Ovary (tissue), 9 donors: ENCODE measurements around the gene DRC7. TPM values are rescaled to one million over a fixed set of nuclear protein-coding genes. Genes with fewer than 3 reads are reported as not detected.

Experiments
- DNase-seq, 5 donors: peaks; one replicate each; pipeline ENCODE4 v3.0.0-alpha.2; 2019 to 2020
- H3K27ac ChIP-seq, 2 donors: fragments of 200-600 bp; one replicate each; pipeline versions ENCODE4 v1.5.1 to v1.8.0; 2019 to 2022
- H3K27me3 ChIP-seq: fragments of 200-600 bp; one replicate; pipeline ENCODE4 v1.8.0; 2022
- H3K36me3 ChIP-seq: fragments of 200-600 bp; sonication (generic); one replicate; pipeline ENCODE4 v1.5.1; 2019
- H3K4me1 ChIP-seq: one replicate; pipeline ENCODE4 v1.8.1; 2013; ENCODE audit warnings: mild to moderate bottlenecking, moderate library complexity; ENCODE audit not compliant: insufficient read depth
- H3K4me3 ChIP-seq: fragments of 200-600 bp; sonication (generic); one replicate; pipeline ENCODE4 v1.5.1; 2017
- H3K9me3 ChIP-seq, 2 donors: fragments of 200-600 bp in 1 of 2; sonication (generic) in 1 of 2; one replicate each; pipeline versions ENCODE4 v1.5.1 to v1.8.1; 2013 to 2019; ENCODE audit warnings: mild to moderate bottlenecking in 1 of 2, moderate library complexity in 1 of 2
- EP300 ChIP-seq: sonication (generic); formaldehyde crosslinking; IDR thresholded peaks from one replicate; pipeline ENCODE4 v1.6.1; 2017; ENCODE audit warnings: antibody characterized with exemption
- POLR2A ChIP-seq: fragments of 450-650 bp; IDR thresholded peaks from one replicate; pipeline ENCODE4 v1.6.1; 2017; ENCODE audit warnings: antibody characterized with exemption, mild to moderate bottlenecking, moderate library complexity
- WGBS, 3 donors: extraction: QIAGEN DNeasy Blood & Tissue Kit in 1 of 3; methylation state at CpG; one replicate each; pipeline versions ENCODE4 v1.1.5 to v1.1.7; 2013 to 2017; 5-methylcytosine and 5-hydroxymethylcytosine counted together
- intact Hi-C, 4 donors: fragments of 100-400 bp; cut with DNase I; formaldehyde crosslinking; loops; one replicate each; pipeline versions ENCODE4 v1.11.0 to v1.15.1; 2022 to 2023
- polyA plus RNA-seq, 2 donors: library from polyadenylated mRNA; stranded (reverse); fragments of 200-250 nt in 1 of 2; fragments of 350-450 nt in 1 of 2; fragmentation: Illumina TruSeq in 1 of 2; extraction: RNeasy Lipid Tissue Mini Kit (QIAGEN cat#74804) in 1 of 2; gene quantifications; one replicate each; pipeline ENCODE4 v1.2.3, GENCODE V29; 2013 to 2014
- total RNA-seq, 7 donors: library from RNA; depleted of rRNA in 2 of 7; stranded (reverse); fragments of >200 nt in 2 of 7; fragmentation: NEBNext Ultra II Directional in 3 of 7; extraction: Animal tissue kit (Norgen Biotek cat#: 25700) in 3 of 7; gene quantifications; one replicate each; pipeline versions ENCODE4 v1.1.0 to v1.2.4, GENCODE V29; 2016 to 2023
- TF ChIP-seq, protein P1 (sequence below), 3 donors: fragments of 450-650 bp in 2 of 3; fragments of 200-600 bp in 1 of 3; IDR thresholded peaks; one replicate each; pipeline versions ENCODE4 v1.5.1 to v1.8.0; 2016 to 2022; ENCODE audit warnings: antibody characterized with exemption in 3 of 3, mild to moderate bottlenecking in 1 of 3
- donor health status: DM: no; HTN: no; CAD: no; lungs with moderate emphysema.
- donor health status: DM: no; HTN: no; CAD: no.
- donor health status: Bipolar disorder and iron deficiency.
- donor health status: DM: yes; HTN: yes; CAD: no.
- donor health status: DM: no; HTN: no; CAD: no.
- donor health status: DM: yes; HTN: yes; CAD: no.

Gene DRC7
- total and polyA plus RNA-seq, 9 donors: 0.07 to 12.5 (median 0.67) TPM; not detected in 3

DNA sequence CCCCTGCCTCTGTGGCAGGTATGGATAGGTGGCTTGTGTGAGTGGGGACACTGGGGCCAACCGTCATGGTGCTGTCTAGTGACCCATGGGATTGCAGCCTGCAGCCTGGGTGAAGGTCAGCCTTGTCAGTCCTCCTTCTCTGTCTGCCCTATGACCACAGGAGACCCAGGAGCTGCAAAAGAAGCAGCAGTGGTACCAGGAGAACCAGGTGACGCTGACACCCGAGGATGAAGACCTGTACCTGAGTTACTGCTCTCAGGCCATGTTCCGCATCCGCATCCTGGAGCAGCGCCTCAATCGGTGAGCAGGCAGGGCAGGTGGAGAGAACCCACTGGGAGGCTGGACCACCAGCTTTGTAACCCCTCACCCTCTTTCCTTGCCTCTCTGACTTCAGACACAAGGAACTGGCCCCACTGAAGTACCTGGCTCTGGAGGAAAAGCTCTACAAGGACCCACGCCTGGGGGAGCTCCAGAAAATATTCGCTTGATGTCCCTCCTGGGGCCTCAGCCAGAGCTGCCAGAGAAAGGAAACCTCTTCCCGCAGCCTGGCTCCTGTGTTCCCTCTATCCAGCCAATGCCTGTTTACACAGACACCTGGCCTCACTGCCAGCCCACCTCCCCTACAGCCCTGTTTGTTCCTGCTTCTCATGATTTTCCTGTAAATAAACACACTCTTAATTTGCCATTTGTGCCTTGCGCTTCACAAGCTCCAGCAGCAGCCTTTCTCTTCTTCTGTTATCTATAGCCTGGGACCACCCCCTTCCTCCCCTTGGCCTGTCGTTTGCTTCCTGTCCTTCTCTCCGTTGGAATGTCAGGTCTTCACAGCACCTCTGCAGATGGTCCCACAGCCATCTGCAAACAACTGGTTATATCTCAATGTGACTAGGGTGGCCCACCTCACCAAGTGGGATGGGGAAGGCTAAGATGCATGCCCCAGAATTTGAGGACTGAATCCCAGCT, 36.4 kb downstream of the DRC7 start:
- no peak for DNase-seq
- intact Hi-C loops: loop anchor here in 1 of 4 donors (10.0 kb wide), 1 partner anchor 796 kb away; the partner anchor contains the start of gene HERPUD1
- Histone ChIP-seq H3K27me3 (no peaks in the 10 kb centered on the region), H3K27ac (no peak overlapping the region), H3K4me3 (no peak overlapping the region), H3K9me3 (no peaks in the 10 kb centered on the region), H3K36me3 (no peaks in the 10 kb centered on the region), H3K4me1 (no peaks in the 10 kb centered on the region)
- TF ChIP-seq POLR2A (no peak), EP300 (no peak)
- TF ChIP-seq, protein P1, sequence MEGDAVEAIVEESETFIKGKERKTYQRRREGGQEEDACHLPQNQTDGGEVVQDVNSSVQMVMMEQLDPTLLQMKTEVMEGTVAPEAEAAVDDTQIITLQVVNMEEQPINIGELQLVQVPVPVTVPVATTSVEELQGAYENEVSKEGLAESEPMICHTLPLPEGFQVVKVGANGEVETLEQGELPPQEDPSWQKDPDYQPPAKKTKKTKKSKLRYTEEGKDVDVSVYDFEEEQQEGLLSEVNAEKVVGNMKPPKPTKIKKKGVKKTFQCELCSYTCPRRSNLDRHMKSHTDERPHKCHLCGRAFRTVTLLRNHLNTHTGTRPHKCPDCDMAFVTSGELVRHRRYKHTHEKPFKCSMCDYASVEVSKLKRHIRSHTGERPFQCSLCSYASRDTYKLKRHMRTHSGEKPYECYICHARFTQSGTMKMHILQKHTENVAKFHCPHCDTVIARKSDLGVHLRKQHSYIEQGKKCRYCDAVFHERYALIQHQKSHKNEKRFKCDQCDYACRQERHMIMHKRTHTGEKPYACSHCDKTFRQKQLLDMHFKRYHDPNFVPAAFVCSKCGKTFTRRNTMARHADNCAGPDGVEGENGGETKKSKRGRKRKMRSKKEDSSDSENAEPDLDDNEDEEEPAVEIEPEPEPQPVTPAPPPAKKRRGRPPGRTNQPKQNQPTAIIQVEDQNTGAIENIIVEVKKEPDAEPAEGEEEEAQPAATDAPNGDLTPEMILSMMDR (IDR thresholded peaks at IDR 0.05): no peak
- 55 to 58% (median 55%) methylated on average over 13 of the region's 13 CpGs for WGBS, 3 donors

DNA sequence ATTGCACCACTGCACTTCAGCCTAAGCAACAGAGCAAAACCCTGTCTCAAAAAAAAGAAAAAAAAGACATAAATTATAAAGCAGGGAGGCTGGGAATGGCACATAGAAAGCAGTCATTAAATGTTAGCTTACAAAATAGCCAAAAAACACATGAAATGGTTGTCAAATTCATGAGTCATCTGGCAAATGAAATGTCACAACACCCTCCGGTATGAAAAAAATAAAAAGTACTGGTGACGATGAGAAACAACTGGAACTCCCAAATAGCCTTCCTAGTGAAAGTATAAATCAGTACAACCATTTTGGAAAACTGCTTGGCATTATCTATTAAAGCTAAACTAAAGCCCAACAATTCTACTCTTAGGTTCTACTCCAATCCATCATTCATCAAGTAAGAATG, 37.4 kb downstream of the DRC7 start:
- Histone ChIP-seq H3K27ac (no peak overlapping the region), H3K27me3 (no peaks in the 10 kb centered on the region), H3K4me3 (no peak overlapping the region), H3K4me1 (peaks cover 2% of the 10 kb centered on the region), H3K36me3 (no peaks in the 10 kb centered on the region), H3K9me3 (no peaks in the 10 kb centered on the region)
- intact Hi-C loops: loop anchor here in 1 of 4 donors (10.0 kb wide), 1 partner anchor 797 kb away; the partner anchor contains the start of gene HERPUD1
- 26 to 31% (median 28%) methylated on average over 2 of the region's 2 CpGs for WGBS, 3 donors
- TF ChIP-seq POLR2A (no peak), EP300 (no peak)
- TF ChIP-seq, protein P1 (IDR thresholded peaks at IDR 0.05): no peak
- DNase-seq: no peak

DNA sequence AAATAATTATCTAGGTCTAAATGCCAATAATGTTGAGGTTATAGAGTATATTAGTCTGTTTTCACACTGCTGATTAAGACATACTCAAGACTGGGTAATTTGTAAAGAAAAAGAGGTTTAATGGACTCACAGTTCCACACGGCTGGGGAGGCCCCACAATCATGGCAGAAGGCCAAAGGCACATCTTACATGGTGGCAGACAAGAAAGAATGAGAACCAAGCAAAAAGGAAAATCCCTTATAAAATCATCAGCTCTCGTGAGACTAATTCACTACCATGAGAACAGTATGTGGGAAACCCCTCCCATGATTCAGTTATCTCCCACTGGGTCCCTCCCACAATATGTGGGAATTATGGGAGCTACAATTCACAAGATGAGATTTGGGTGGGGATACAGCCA, 38.1 kb downstream of the DRC7 start:
- H3K9me3 ChIP-seq: no peaks in the 10 kb centered on the region
- no peaks in the 10 kb centered on the region for H3K27me3 ChIP-seq
- DNase-seq: no peak
- no peak overlapping the region for H3K4me3 ChIP-seq
- peaks cover 2% of the 10 kb centered on the region for H3K4me1 ChIP-seq
- intact Hi-C loops: loop anchor here in 1 of 4 donors (10.0 kb wide), 1 partner anchor 798 kb away; the partner anchor contains the start of gene HERPUD1
- TF ChIP-seq EP300 (no peak), POLR2A (no peak)
- TF ChIP-seq, protein P1 (IDR thresholded peaks at IDR 0.05): no peak
- H3K27ac ChIP-seq: no peak overlapping the region
- H3K36me3 ChIP-seq: no peaks in the 10 kb centered on the region
- WGBS, 3 donors: 53 to 74% (median 57%) methylated on average over 2 of the region's 2 CpGs

DNA sequence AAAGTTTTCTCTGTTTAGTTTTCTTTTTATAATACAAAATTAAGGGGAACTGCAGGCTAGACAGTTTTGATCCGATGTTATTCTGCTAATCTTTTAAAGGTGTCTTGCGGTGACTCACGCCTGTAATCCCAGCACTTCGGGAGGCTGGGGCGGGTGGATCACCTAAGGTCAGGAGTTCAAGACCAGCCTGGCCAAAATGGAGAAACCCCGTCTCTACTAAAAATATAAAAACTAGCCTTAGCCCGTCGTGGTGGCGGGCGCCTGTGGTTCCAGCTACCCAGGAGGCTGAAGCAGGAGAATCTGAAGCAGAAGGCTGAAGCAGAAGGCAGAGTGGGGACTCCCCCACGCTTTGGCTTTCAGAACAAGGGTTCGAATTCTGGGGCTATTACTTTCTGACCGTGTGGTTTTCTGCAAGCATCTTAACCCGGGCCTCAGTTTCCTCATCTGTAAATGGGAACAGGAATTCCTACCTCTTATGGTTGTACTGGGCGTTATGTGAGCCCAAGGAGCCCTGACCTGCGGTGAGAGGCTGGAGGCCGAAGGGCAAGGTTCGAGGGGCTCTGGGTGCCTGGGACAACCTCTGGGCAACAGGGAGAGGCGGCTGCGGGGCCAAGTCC, 39.8 kb downstream of the DRC7 start:
- peaks cover 2% of the 10 kb centered on the region for H3K4me1 ChIP-seq
- intact Hi-C loops: loop anchor here in 1 of 4 donors (10.0 kb wide), 1 partner anchor 800 kb away; the partner anchor contains the start of gene HERPUD1
- WGBS, 3 donors: 51 to 56% (median 51%) methylated on average over 19 to 20 of the region's 20 CpGs

More for the DNA sequence above, 39.8 kb downstream of the DRC7 start:
- no peaks in the 10 kb centered on the region for H3K9me3 ChIP-seq
- no peaks in the 10 kb centered on the region for H3K27me3 ChIP-seq
- TF ChIP-seq EP300 (no peak), POLR2A (no peak)
- TF ChIP-seq, protein P1 (IDR thresholded peaks at IDR 0.05): no peak
- peak overlapping the region; percentile 87 for H3K4me3 ChIP-seq
- H3K27ac ChIP-seq: peak overlapping the region in 1 of 2 donors; percentile 74
- peak in 1 of 5 donors; percentile 34 for DNase-seq
- no peaks in the 10 kb centered on the region for H3K36me3 ChIP-seq
